ENCODE results near the gene PI4KA.
"Not testable (repeated sequence)": the region's sequence is repeated elsewhere in the genome, so short reads cannot be mapped to it uniquely, and the experiment has no call there.

PI4KA gene

GRCh38 chr22:20782596-20783299, 75.9 kb downstream of the PI4KA start:
- DNase-seq (ENCODE audit: low spot score) = no peak
- H3K36me3 Mint-ChIP-seq (ENCODE audit: low read depth) = peaks cover 7% of the 10 kb centered on the region
- no peaks in the 10 kb centered on the region for H3K9me3 Mint-ChIP-seq
- no peak overlapping the region for H3K4me3 Mint-ChIP-seq
- peaks cover 5% of the 10 kb centered on the region for H3K4me1 Mint-ChIP-seq (ENCODE audit: low read depth)
- no peak overlapping the region for H3K27ac Mint-ChIP-seq
- H3K27me3 Mint-ChIP-seq (ENCODE audit: low read depth) = no peaks in the 10 kb centered on the region

- Mint-ChIP-seq H3K27me3 (ENCODE audit: low read depth) (no peaks in the 10 kb centered on the region), H3K4me1 (ENCODE audit: low read depth) (peaks cover 5% of the 10 kb centered on the region), H3K27ac (no peak overlapping the region), H3K4me3 (no peak overlapping the region), H3K9me3 (no peaks in the 10 kb centered on the region), H3K36me3 (ENCODE audit: low read depth) (peaks cover 9% of the 10 kb centered on the region)
- no peak for DNase-seq (ENCODE audit: low spot score)
Observed at GRCh38 chr22:20782083-20782482, 76.5 kb downstream of the PI4KA start.

- no peak overlapping the region for H3K4me3 Mint-ChIP-seq
- H3K9me3 Mint-ChIP-seq = no peaks in the 10 kb centered on the region
- H3K27ac Mint-ChIP-seq = no peak overlapping the region
- peaks cover 9% of the 10 kb centered on the region for H3K36me3 Mint-ChIP-seq (ENCODE audit: low read depth)
- H3K27me3 Mint-ChIP-seq (ENCODE audit: low read depth) = no peaks in the 10 kb centered on the region
- peaks cover 5% of the 10 kb centered on the region for H3K4me1 Mint-ChIP-seq (ENCODE audit: low read depth)
- DNase-seq (ENCODE audit: low spot score) = peak; percentile 67
Observed at GRCh38 chr22:20781272-20781990, 77.2 kb downstream of the PI4KA start.

GRCh38 chr22:20779818-20780158, 78.8 kb downstream of the PI4KA start:
- Mint-ChIP-seq H3K27ac (no peak overlapping the region), H3K36me3 (ENCODE audit: low read depth) (peaks cover 9% of the 10 kb centered on the region)
- DNase-seq (ENCODE audit: low spot score) = no peak

GRCh38 chr22:20779014-20779817, 79.4 kb downstream of the PI4KA start:
- H3K4me1 Mint-ChIP-seq (ENCODE audit: low read depth) = peaks cover 5% of the 10 kb centered on the region
- no peaks in the 10 kb centered on the region for H3K27me3 Mint-ChIP-seq (ENCODE audit: low read depth)
- H3K4me3 Mint-ChIP-seq = no peak overlapping the region
- no peaks in the 10 kb centered on the region for H3K9me3 Mint-ChIP-seq
- DNase-seq (ENCODE audit: low spot score) = no peak
- H3K36me3 Mint-ChIP-seq (ENCODE audit: low read depth) = peaks cover 9% of the 10 kb centered on the region
- H3K27ac Mint-ChIP-seq = peak overlapping the region; percentile 10

More at GRCh38 chr22:20779818-20780158, 78.8 kb downstream of the PI4KA start:
- no peak overlapping the region for H3K4me3 Mint-ChIP-seq
- no peaks in the 10 kb centered on the region for H3K9me3 Mint-ChIP-seq
- peaks cover 5% of the 10 kb centered on the region for H3K4me1 Mint-ChIP-seq (ENCODE audit: low read depth)
- no peaks in the 10 kb centered on the region for H3K27me3 Mint-ChIP-seq (ENCODE audit: low read depth)

DNA sequence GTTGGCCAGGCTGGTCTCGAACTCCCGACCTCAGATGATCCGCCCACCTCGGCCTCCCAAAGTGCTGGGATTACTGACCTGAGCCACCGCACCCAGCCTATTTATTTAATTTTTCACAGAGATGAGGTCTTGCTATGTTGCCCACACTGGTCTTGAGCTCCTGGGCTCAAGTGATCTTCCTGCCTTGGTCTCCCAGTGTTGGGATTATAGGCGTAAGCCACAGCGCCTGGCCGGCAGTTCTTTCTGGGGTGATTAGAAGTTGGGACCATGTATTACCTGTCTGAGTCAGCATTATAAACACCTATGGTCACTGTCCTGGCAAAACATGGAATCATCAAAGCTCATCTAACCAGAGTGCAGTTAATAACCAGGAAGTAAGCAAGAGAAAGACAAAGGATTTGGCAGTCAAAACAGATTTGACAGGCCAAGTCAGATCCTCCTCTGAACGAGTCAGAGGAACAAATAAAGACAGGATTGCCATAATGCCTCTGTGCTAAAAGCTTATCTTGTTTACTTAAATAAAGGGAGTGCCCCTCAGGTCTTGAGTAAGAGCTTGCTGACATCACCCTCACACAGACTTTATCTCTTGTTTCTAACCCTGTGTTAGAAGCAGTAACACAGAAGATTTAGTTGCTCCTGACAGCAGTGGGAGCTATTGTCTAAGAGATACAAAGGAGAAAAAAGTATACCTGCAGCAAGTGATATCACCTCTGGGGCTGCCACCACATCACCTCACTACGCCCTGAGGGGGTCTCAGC, 81.0 kb downstream of the PI4KA start:
- Mint-ChIP-seq H3K36me3 (ENCODE audit: low read depth) (peaks cover 9% of the 10 kb centered on the region), H3K9me3 (no peaks in the 10 kb centered on the region), H3K27ac (no peak overlapping the region), H3K4me1 (ENCODE audit: low read depth) (peaks cover 5% of the 10 kb centered on the region), H3K4me3 (no peak overlapping the region), H3K27me3 (ENCODE audit: low read depth) (no peaks in the 10 kb centered on the region)
- peak; percentile 8 for DNase-seq (ENCODE audit: low spot score)

DNA sequence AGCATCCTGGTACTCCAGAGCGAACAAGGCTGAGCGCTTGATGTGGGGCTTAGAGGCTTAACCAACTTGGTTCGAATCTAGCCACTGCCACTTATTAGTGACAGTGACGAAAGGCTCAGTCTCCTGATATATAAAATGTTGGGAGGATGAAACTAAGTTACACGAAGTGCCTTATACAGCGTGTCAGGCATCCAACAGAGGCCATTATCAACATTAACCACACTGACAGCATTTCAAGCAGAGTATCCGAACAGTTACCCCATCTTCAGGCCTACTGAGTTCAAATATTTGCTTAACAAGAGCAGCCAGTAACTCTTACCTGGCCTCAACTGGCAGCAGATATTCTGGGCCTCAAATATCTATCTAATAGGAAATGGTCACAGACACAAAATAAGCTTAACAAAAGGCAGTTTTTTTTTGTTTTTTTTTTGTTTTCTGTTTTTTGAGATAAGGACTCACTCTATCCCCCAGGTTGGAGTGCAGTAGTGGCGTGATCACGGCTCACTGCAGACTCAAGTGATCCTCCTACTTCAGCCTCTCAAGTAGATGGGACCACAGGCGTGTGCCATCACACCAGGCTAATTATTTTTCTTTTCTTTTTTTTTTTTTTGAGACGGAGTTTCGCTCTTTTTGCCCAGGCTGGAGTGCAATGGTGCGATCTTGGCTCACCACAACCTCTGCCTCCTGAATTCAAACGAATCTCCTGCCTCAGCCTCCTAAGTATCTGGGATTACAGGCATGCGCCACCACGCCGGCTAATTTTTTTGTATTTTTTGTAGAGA, 81.8 kb downstream of the PI4KA start:
- DNase-seq (ENCODE audit: low spot score) = no peak
- H3K36me3 Mint-ChIP-seq (ENCODE audit: low read depth) = peaks cover 9% of the 10 kb centered on the region
- no peaks in the 10 kb centered on the region for H3K9me3 Mint-ChIP-seq
- H3K27ac Mint-ChIP-seq = no peak overlapping the region
- H3K4me3 Mint-ChIP-seq = no peak overlapping the region
- H3K4me1 Mint-ChIP-seq (ENCODE audit: low read depth) = peaks cover 5% of the 10 kb centered on the region
- no peaks in the 10 kb centered on the region for H3K27me3 Mint-ChIP-seq (ENCODE audit: low read depth)

- Mint-ChIP-seq H3K36me3 (ENCODE audit: low read depth) (peaks cover 9% of the 10 kb centered on the region), H3K27ac (no peak overlapping the region), H3K27me3 (ENCODE audit: low read depth) (no peaks in the 10 kb centered on the region), H3K9me3 (no peaks in the 10 kb centered on the region), H3K4me3 (no peak overlapping the region), H3K4me1 (ENCODE audit: low read depth) (peaks cover 5% of the 10 kb centered on the region)
- DNase-seq (ENCODE audit: low spot score) = no peak
Observed at GRCh38 chr22:20775342-20775895, 83.2 kb downstream of the PI4KA start.

- Mint-ChIP-seq H3K27ac (no peak overlapping the region), H3K9me3 (no peaks in the 10 kb centered on the region), H3K4me1 (ENCODE audit: low read depth) (peaks cover 5% of the 10 kb centered on the region), H3K36me3 (ENCODE audit: low read depth) (peaks cover 9% of the 10 kb centered on the region), H3K4me3 (no peak overlapping the region), H3K27me3 (ENCODE audit: low read depth) (no peaks in the 10 kb centered on the region)
- no peak for DNase-seq (ENCODE audit: low spot score)
Observed at GRCh38 chr22:20774882-20775281, 83.7 kb downstream of the PI4KA start.

GRCh38 chr22:20773793-20774212, 84.8 kb downstream of the PI4KA start, which contains the start of gene SERPIND1:
SERPIND1 (plus strand) TSS chr22:20774113; CDS start chr22:20779313, 5,200 bp downstream.
- DNase-seq (ENCODE audit: low spot score) = no peak
- Mint-ChIP-seq H3K4me3 (no peak within 1 kb of the TSS), H3K4me1 (ENCODE audit: low read depth) (peaks cover 3% of the 10 kb centered on the region), H3K9me3 (no peaks in the 10 kb centered on the region), H3K27me3 (ENCODE audit: low read depth) (no peaks in the 10 kb centered on the region), H3K36me3 (ENCODE audit: low read depth) (peaks cover 8% of the 10 kb centered on the region), H3K27ac (no peak within 1 kb of the TSS)

- no peak for DNase-seq (ENCODE audit: low spot score)
- Mint-ChIP-seq H3K9me3 (no peaks in the 10 kb centered on the region), H3K27me3 (ENCODE audit: low read depth) (no peaks in the 10 kb centered on the region), H3K4me3 (no peak overlapping the region), H3K36me3 (ENCODE audit: low read depth) (peaks cover 4% of the 10 kb centered on the region), H3K4me1 (ENCODE audit: low read depth) (peaks cover 7% of the 10 kb centered on the region), H3K27ac (no peak overlapping the region)
Observed at GRCh38 chr22:20771918-20772625, 86.5 kb downstream of the PI4KA start.

GRCh38 chr22:20769496-20769826, 89.2 kb downstream of the PI4KA start:
- H3K4me1 Mint-ChIP-seq (ENCODE audit: low read depth); H3K9me3 Mint-ChIP-seq; DNase-seq (ENCODE audit: low spot score); H3K27me3 Mint-ChIP-seq (ENCODE audit: low read depth); H3K4me3 Mint-ChIP-seq; H3K27ac Mint-ChIP-seq: not testable (repeated sequence)
- peaks cover 16% of the 10 kb centered on the region for H3K36me3 Mint-ChIP-seq (ENCODE audit: low read depth)
